ENCODE results near the gene UBXN4.

DNA sequence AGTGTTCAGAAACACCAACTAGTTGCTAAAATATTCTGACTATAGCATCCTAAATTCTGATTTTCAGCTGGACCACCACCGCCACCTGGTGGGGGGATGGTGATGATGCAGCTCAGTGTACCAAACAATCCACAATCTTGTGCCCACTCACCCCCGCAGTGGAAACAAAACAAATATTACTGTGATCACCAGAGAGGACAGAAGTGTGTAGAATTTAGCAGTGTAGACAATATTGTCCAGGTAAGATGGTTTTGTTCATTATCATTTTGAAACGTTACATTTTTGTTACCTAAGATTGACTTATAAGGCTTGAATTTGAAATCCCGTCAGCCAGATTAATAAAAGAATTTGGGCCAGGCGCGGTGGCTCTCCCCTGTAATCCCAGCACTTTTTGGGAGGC is 31.7 kb upstream of the UBXN4 start:
- TF ChIP-seq ZFX (IDR thresholded peaks at IDR 0.05) = no peak
- TF ChIP-seq, protein P1, sequence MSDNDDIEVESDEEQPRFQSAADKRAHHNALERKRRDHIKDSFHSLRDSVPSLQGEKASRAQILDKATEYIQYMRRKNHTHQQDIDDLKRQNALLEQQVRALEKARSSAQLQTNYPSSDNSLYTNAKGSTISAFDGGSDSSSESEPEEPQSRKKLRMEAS (IDR thresholded peaks at IDR 0.05) = no peak
- TF ChIP-seq, protein P2, sequence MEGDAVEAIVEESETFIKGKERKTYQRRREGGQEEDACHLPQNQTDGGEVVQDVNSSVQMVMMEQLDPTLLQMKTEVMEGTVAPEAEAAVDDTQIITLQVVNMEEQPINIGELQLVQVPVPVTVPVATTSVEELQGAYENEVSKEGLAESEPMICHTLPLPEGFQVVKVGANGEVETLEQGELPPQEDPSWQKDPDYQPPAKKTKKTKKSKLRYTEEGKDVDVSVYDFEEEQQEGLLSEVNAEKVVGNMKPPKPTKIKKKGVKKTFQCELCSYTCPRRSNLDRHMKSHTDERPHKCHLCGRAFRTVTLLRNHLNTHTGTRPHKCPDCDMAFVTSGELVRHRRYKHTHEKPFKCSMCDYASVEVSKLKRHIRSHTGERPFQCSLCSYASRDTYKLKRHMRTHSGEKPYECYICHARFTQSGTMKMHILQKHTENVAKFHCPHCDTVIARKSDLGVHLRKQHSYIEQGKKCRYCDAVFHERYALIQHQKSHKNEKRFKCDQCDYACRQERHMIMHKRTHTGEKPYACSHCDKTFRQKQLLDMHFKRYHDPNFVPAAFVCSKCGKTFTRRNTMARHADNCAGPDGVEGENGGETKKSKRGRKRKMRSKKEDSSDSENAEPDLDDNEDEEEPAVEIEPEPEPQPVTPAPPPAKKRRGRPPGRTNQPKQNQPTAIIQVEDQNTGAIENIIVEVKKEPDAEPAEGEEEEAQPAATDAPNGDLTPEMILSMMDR (IDR thresholded peaks at IDR 0.05 in 2 of 3, conservative IDR thresholded peaks at IDR 0.05 in 1 of 3; ENCODE audit: borderline replicate concordance in 1 of 3, insufficient read depth in 1 of 3, low read depth in 2 of 3, low read length in 2 of 3) = peak; percentile 79 to 97 (median 92)
